GM10248 (cell line): ENCODE data around the gene RASL11B.

Experiments
- CTCF ChIA-PET: fragments of 300-600 bp; sonication (Branson Sonifier 250); formaldehyde crosslinking; extraction: SDS; loops from one replicate; lab custom pipeline; 2021; ENCODE audit warnings: antibody characterized with exemption; lab: Yijun Ruan, JAX
- POLR2A ChIA-PET: fragments of 350-650 bp; sonication (Branson Sonifier 250); formaldehyde crosslinking; extraction: SDS; loops from one replicate; lab custom pipeline; 2020; ENCODE audit warnings: antibody characterized with exemption; lab: Yijun Ruan, JAX
- DNase-seq: peaks from one replicate; pipeline ENCODE4 v3.0.0; 2012; ENCODE audit errors: extremely low spot score
- TF ChIP-seq, protein P1 (sequence below): IDR thresholded peaks from 2 replicates; pipeline ENCODE4 v1.5.1; 2012; ENCODE audit warnings: mild to moderate bottlenecking, low read depth; ENCODE audit errors: extremely low read depth, missing control alignments, control extremely low read depth

RASL11B gene

GRCh38 chr4:52852041-52852440 is 10.1 kb upstream of the RASL11B start:
- ChIA-PET POLR2A (no interaction called here), CTCF (interaction anchor here (0.9 to 2.7 kb wide), 3 partner anchors 12 to 61 kb away, joined by 3 to 7 read pairs (median 4); no protein-coding TSS in a partner anchor)
- DNase-seq = no peak
- TF ChIP-seq, protein P1, sequence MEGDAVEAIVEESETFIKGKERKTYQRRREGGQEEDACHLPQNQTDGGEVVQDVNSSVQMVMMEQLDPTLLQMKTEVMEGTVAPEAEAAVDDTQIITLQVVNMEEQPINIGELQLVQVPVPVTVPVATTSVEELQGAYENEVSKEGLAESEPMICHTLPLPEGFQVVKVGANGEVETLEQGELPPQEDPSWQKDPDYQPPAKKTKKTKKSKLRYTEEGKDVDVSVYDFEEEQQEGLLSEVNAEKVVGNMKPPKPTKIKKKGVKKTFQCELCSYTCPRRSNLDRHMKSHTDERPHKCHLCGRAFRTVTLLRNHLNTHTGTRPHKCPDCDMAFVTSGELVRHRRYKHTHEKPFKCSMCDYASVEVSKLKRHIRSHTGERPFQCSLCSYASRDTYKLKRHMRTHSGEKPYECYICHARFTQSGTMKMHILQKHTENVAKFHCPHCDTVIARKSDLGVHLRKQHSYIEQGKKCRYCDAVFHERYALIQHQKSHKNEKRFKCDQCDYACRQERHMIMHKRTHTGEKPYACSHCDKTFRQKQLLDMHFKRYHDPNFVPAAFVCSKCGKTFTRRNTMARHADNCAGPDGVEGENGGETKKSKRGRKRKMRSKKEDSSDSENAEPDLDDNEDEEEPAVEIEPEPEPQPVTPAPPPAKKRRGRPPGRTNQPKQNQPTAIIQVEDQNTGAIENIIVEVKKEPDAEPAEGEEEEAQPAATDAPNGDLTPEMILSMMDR = no peak

- TF ChIP-seq, protein P1 = no peak
- ChIA-PET CTCF (interaction anchor here (0.9 to 2.7 kb wide), 4 partner anchors 12 to 133 kb away, joined by 3 to 7 read pairs (median 4); no protein-coding TSS in a partner anchor), POLR2A (no interaction called here)
- no peak for DNase-seq
Measured at GRCh38 chr4:52852711-52853110, 9.4 kb upstream of the RASL11B start.

DNA sequence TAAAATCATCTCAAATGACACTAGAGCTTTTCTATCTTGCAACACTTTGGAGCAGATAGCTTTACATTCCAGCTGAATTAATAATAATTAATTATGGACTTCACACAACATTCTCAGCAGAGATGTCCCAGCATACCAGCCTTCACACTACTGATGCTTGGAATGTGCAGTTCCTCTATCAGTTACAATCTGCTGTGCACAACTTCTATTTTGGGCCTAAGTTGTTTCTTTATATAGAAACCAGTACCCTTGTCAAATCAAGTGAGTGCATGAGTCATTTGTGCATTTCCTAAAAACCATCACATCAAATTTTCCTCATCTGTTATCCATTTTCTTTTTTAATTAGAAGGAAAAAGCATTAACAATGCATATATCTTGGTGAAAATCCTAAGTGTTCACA is 8.8 kb upstream of the RASL11B start:
- TF ChIP-seq, protein P1 = no peak

GRCh38 chr4:52856801-52857200 is 5.3 kb upstream of the RASL11B start:
- TF ChIP-seq, protein P1 = no peak
- ChIA-PET CTCF (interaction anchor here (1.2 to 1.4 kb wide), 2 partner anchors 12 to 55 kb away, joined by 3 read pairs; no protein-coding TSS in a partner anchor), POLR2A (no interaction called here)
- no peak for DNase-seq

More for the DNA sequence above, 8.8 kb upstream of the RASL11B start:
- POLR2A ChIA-PET = no interaction called here
- CTCF ChIA-PET = interaction anchor here (1.8 to 2.7 kb wide), 2 partner anchors 13 to 134 kb away, joined by 3 to 7 read pairs; no protein-coding TSS in a partner anchor
- no peak for DNase-seq

DNA sequence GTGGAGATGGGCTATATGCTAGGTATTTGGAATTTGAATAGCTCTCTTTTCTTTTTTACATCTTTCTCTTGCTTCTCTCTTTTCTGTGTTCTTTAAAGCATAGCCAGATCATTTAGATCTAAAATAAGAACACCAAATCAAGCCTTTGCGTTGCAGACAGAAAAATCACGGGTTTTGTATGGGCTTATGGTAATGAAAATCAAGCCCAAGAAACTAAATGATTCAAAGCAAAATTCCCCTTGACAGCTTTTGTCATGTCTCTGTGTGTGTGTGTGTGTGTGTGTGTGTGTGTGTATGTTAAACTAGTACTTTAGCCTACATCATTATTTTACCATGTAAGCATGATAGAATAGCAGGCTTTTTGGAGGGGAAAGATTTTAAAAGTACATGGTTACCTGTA is 1.8 kb upstream of the RASL11B start:
- ChIA-PET CTCF (no interaction called here), POLR2A (no interaction called here)
- TF ChIP-seq, protein P1 = no peak
- no peak for DNase-seq

- TF ChIP-seq, protein P1 = no peak
- ChIA-PET POLR2A (no interaction called here), CTCF (interaction anchor here (1.0 kb wide), 1 partner anchor 50 kb away, joined by 4 read pairs; no protein-coding TSS in a partner anchor)
- DNase-seq = no peak
Measured at GRCh38 chr4:52861171-52861823, 820 bp upstream of the RASL11B start.
